CD4-positive, alpha-beta memory T cell (primary cell): ENCODE data around the gene TOLLIP. TPM values are rescaled to one million over a fixed set of nuclear protein-coding genes. Genes with fewer than 3 reads are reported as not detected.

Source experiments
- CTCF ChIA-PET: fragments of 350-600 bp; sonication (Branson Sonifier 250); formaldehyde crosslinking; loops from one replicate; lab custom pipeline; 2021; ENCODE audit warnings: inconsistent platforms; ENCODE audit not compliant: partially characterized antibody; lab: Charles Lee
- POLR2A ChIA-PET: fragments of 350-600 bp; sonication (Branson Sonifier 250); formaldehyde crosslinking; loops from one replicate; lab custom pipeline; 2021; ENCODE audit not compliant: partially characterized antibody; lab: Charles Lee
- DNase-seq, 5 donors: peaks; one replicate each; pipeline versions ENCODE4 v3.0.0 to v3.0.0-alpha.2; 2020 to 2022; ENCODE audit warnings: mixed read lengths in 1 of 5
- H3K27ac ChIP-seq: one replicate; pipeline ENCODE4 v1.7.0; 2013; ENCODE audit warnings: low read depth, low read length
- H3K27me3 ChIP-seq: 2 replicates; pipeline ENCODE4 v1.7.0; 2013; ENCODE audit warnings: mild to moderate bottlenecking, low read length, moderate library complexity; ENCODE audit not compliant: insufficient read depth
- H3K36me3 ChIP-seq: 2 replicates; pipeline ENCODE4 v1.7.0; 2013; ENCODE audit warnings: mild to moderate bottlenecking, low read length, moderate library complexity; ENCODE audit not compliant: insufficient read depth
- H3K4me1 ChIP-seq: 2 replicates; pipeline ENCODE4 v1.7.0; 2013; ENCODE audit warnings: mild to moderate bottlenecking, low read length, moderate library complexity; ENCODE audit not compliant: insufficient read depth
- H3K4me3 ChIP-seq, 2 donors: one replicate each; pipeline ENCODE4 v1.7.0; 2013; ENCODE audit warnings: low read length in 2 of 2, mild to moderate bottlenecking in 1 of 2
- H3K9me3 ChIP-seq, 2 donors: one replicate each; pipeline ENCODE4 v1.7.0; 2013; ENCODE audit warnings: low read length in 2 of 2, control low read depth in 1 of 2; ENCODE audit not compliant: control insufficient read depth in 1 of 2
- H3K27ac Mint-ChIP-seq, 7 donors: one replicate each; pipeline ENCODE4 v1.8.0; 2020 to 2021; ENCODE audit warnings: mixed read lengths in 7 of 7, mild to moderate bottlenecking in 6 of 7, inconsistent platforms in 3 of 7, moderate library complexity in 3 of 7
- H3K27me3 Mint-ChIP-seq, 2 donors: one replicate each; pipeline ENCODE4 v1.8.0; 2020 to 2021; ENCODE audit warnings: mixed read lengths in 2 of 2
- H3K36me3 Mint-ChIP-seq, 2 donors: one replicate each; pipeline ENCODE4 v1.8.0; 2020 to 2021; ENCODE audit warnings: mixed read lengths in 2 of 2, inconsistent platforms in 1 of 2, mild to moderate bottlenecking in 1 of 2
- H3K4me1 Mint-ChIP-seq, 4 donors: one replicate each; pipeline ENCODE4 v1.8.0; 2020 to 2021; ENCODE audit warnings: mixed read lengths in 4 of 4, mild to moderate bottlenecking in 1 of 4
- H3K4me3 Mint-ChIP-seq, 8 donors: one replicate each; pipeline ENCODE4 v1.8.0; 2020 to 2021; ENCODE audit warnings: mixed read lengths in 8 of 8, mild to moderate bottlenecking in 7 of 8, moderate library complexity in 6 of 8, inconsistent platforms in 3 of 8
- H3K9me3 Mint-ChIP-seq, 8 donors: one replicate each; pipeline ENCODE4 v1.8.0; 2020 to 2021; ENCODE audit warnings: mixed read lengths in 8 of 8, mild to moderate bottlenecking in 5 of 8, inconsistent platforms in 3 of 8, moderate library complexity in 1 of 8
- intact Hi-C: fragments of 100-400 bp; cut with micrococcal nuclease; formaldehyde crosslinking; loops from one replicate; pipeline ENCODE4 v1.15.1; 2023
- polyA plus RNA-seq, 2 donors: library from polyadenylated mRNA; unstranded; fragments of 300-500 nt; fragmentation: Illumina TruSeq; gene quantifications; one replicate each; pipeline ENCODE4 v1.2.3, GENCODE V29; 2021
- total RNA-seq, 2 experiments: library from RNA; stranded (reverse); gene quantifications; one replicate each; pipeline ENCODE4 v1.2.3, GENCODE V29; 2021

The TOLLIP gene
- total and polyA plus RNA-seq, 4 experiments from 2014 or later, result 29.8 to 51.4 (median 41.7) TPM

- no peak for DNase-seq
- POLR2A ChIA-PET, result no interaction called here
- Histone ChIP-seq H3K4me3 (no peak overlapping the region), H3K4me1 (no peaks in the 10 kb centered on the region), H3K27me3 (no peaks in the 10 kb centered on the region), H3K9me3 (no peaks in the 10 kb centered on the region), H3K27ac (no peak overlapping the region), H3K36me3 (peaks cover 45% of the 10 kb centered on the region)
- peaks cover 15 to 37% of the 10 kb centered on the region in 2 donors for H3K36me3 Mint-ChIP-seq
- H3K4me1 Mint-ChIP-seq, result peaks cover 0 to 4% (median 3%) of the 10 kb centered on the region in 4 donors
- no peak overlapping the region for H3K27ac Mint-ChIP-seq
- H3K27me3 Mint-ChIP-seq, result no peaks in the 10 kb centered on the region
- intact Hi-C loops, result no loop called here
- no peaks in the 10 kb centered on the region for H3K9me3 Mint-ChIP-seq
- CTCF ChIA-PET, result no interaction called here
- no peak overlapping the region for H3K4me3 Mint-ChIP-seq
These were observed 18.0 kb downstream of the TOLLIP start for GRCh38 chr11:1291295-1292017.

DNA sequence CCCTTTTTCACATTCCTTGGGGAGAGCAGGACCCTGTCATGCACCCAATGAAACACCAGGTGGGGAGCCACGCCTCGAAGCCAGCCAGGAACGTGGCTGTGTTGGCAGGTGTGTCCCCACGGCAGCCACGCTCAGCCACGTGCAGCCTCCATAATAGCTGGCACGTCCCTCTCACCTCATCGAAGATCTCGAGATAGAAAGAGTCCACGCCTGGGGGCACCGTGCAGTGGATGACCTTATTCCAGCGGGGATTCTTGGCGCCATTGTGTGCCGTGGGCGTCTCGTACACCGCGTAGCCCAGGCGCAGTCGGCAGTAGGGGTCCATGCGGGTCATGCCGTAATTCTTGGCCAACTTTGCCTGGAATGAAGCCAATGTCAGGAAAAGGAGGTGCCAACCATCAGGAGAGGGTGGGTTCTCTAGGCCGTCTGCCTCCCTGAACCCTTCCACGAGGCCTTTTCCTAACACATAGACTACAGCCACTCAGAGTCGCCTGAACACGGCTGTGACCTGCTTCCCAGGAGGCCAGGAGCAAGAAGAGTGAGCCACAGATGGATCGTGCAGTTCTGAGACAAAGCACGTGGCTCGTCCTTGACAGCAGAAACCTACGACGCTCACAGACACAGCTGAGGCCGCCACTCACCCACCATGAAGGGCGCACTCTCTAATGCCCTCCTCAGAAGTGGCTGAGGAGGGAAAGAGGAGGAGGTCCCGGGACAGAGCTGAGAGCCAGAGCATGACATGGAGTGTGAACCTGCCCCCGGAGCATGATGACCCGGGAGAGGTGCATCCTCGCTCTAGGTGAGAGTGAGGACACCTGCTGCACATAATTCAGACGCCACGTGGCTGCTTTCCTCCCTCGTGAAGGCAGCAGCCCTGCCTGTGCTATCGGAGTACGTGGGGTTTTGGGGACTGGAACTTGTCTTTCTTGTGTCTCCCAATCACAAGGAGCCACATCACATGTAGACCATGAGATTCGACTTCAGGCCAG is 19.1 kb downstream of the TOLLIP start:
- no peaks in the 10 kb centered on the region for H3K9me3 ChIP-seq
- Mint-ChIP-seq H3K4me1 (peaks cover 0 to 4% (median 3%) of the 10 kb centered on the region in 4 donors), H3K36me3 (peaks cover 23 to 38% of the 10 kb centered on the region in 2 donors), H3K27me3 (no peaks in the 10 kb centered on the region), H3K27ac (peak overlapping the region in 1 of 7 donors; percentile 66), H3K4me3 (no peak overlapping the region), H3K9me3 (no peaks in the 10 kb centered on the region)
- CTCF ChIA-PET, result no interaction called here
- no peak overlapping the region for H3K4me3 ChIP-seq
- H3K27ac ChIP-seq, result no peak overlapping the region
- intact Hi-C loops, result no loop called here
- H3K4me1 ChIP-seq, result no peaks in the 10 kb centered on the region
- DNase-seq, result no peak
- H3K27me3 ChIP-seq, result no peaks in the 10 kb centered on the region
- peaks cover 55% of the 10 kb centered on the region for H3K36me3 ChIP-seq
- POLR2A ChIA-PET, result no interaction called here

GRCh38 chr11:1289211-1289935 is 20.1 kb downstream of the TOLLIP start:
- Histone ChIP-seq H3K4me3 (no peak overlapping the region), H3K27ac (no peak overlapping the region), H3K27me3 (no peaks in the 10 kb centered on the region), H3K4me1 (no peaks in the 10 kb centered on the region), H3K36me3 (peaks cover 62% of the 10 kb centered on the region), H3K9me3 (no peaks in the 10 kb centered on the region)
- POLR2A ChIA-PET, result no interaction called here
- intact Hi-C loops, result no loop called here
- no peak for DNase-seq
- Mint-ChIP-seq H3K4me3 (no peak overlapping the region), H3K4me1 (peaks cover 0 to 4% (median 3%) of the 10 kb centered on the region in 4 donors), H3K36me3 (peaks cover 23 to 44% of the 10 kb centered on the region in 2 donors), H3K27ac (no peak overlapping the region), H3K27me3 (no peaks in the 10 kb centered on the region), H3K9me3 (no peaks in the 10 kb centered on the region)
- CTCF ChIA-PET, result no interaction called here

DNA sequence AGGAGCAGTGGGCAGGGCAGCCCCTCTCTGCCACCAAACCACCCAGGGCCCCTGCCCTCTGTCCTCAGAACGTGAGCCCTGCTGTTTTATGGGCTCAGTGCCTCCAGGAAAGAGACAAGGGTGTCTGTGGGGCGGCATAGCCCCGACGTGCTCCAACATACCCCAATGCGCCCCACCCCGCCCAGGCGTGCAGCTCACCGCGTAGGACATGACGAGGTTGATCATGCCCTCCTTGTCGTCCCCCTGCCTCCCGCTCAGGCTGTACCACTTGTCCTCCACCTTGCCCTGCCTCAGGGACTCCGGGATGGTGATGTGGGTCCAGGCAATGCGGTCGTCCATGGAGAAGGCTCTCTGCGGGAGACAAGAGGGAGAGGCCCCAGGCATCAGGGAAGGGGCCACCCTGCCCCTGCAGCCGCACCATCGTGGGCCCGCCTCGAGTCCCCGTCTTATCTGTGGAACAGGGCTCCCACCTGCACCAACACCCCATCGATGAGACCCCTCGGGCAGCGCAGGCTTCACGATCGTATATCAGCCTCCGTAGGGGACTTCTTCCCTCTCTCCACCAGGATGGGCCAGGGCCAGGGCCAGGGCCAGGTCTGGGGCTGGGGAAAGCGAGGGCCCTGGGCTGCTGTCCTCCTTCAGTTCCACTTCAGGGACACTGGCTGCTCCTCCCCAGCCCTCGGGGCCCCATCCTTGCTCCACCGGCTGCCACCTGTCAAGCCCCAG is 20.8 kb downstream of the TOLLIP start:
- POLR2A ChIA-PET, result no interaction called here
- intact Hi-C loops, result no loop called here
- no peaks in the 10 kb centered on the region for H3K4me1 ChIP-seq
- DNase-seq, result no peak
- Mint-ChIP-seq H3K9me3 (no peaks in the 10 kb centered on the region), H3K27me3 (no peaks in the 10 kb centered on the region), H3K4me3 (no peak overlapping the region), H3K36me3 (peaks cover 23 to 44% of the 10 kb centered on the region in 2 donors), H3K4me1 (peaks cover 0 to 4% (median 3%) of the 10 kb centered on the region in 4 donors), H3K27ac (no peak overlapping the region)
- H3K27me3 ChIP-seq, result no peaks in the 10 kb centered on the region
- H3K4me3 ChIP-seq, result no peak overlapping the region
- CTCF ChIA-PET, result no interaction called here
- H3K27ac ChIP-seq, result no peak overlapping the region
- H3K36me3 ChIP-seq, result peaks cover 57% of the 10 kb centered on the region
- no peaks in the 10 kb centered on the region for H3K9me3 ChIP-seq

GRCh38 chr11:1287928-1288327 is 21.5 kb downstream of the TOLLIP start:
- no peak overlapping the region for H3K27ac Mint-ChIP-seq
- no peak overlapping the region for H3K4me3 Mint-ChIP-seq
- ChIA-PET POLR2A (no interaction called here), CTCF (no interaction called here)
- H3K4me1 Mint-ChIP-seq, result peaks cover 0 to 4% (median 3%) of the 10 kb centered on the region in 4 donors
- H3K9me3 Mint-ChIP-seq, result no peaks in the 10 kb centered on the region
- intact Hi-C loops, result no loop called here
- H3K36me3 Mint-ChIP-seq, result peaks cover 23 to 47% of the 10 kb centered on the region in 2 donors
- Histone ChIP-seq H3K4me3 (no peak overlapping the region), H3K27me3 (no peaks in the 10 kb centered on the region), H3K27ac (no peak overlapping the region), H3K9me3 (no peaks in the 10 kb centered on the region), H3K4me1 (no peaks in the 10 kb centered on the region), H3K36me3 (peaks cover 58% of the 10 kb centered on the region)
- DNase-seq, result no peak
- H3K27me3 Mint-ChIP-seq, result no peaks in the 10 kb centered on the region

DNA sequence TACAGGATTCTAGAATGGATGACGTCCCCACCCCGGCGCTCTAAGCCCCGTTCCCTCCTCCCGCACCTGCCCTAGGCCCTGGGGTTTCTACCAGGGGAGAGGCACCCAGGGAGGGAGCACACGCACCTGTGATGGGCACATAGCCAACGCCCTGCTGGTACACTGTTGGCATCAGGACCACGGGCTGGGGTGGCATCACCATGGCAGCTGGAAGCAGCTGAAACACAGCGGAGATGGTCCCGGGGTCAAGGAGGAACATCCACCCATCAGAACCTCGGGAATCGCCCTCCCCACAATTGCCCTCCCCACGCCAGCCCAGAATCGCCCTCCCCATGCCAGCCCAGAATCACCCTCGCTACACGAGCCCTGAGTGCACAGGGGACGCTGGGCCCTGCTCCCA is 23.6 kb downstream of the TOLLIP start:
- H3K36me3 ChIP-seq, result peaks cover 51% of the 10 kb centered on the region
- H3K9me3 ChIP-seq, result no peaks in the 10 kb centered on the region
- Mint-ChIP-seq H3K9me3 (no peaks in the 10 kb centered on the region), H3K36me3 (peaks cover 16 to 41% of the 10 kb centered on the region in 2 donors), H3K27me3 (no peaks in the 10 kb centered on the region), H3K27ac (no peak overlapping the region), H3K4me3 (no peak overlapping the region), H3K4me1 (no peaks in the 10 kb centered on the region)
- H3K27ac ChIP-seq, result no peak overlapping the region
- ChIA-PET POLR2A (no interaction called here), CTCF (no interaction called here)
- intact Hi-C loops, result no loop called here
- no peak for DNase-seq
- no peaks in the 10 kb centered on the region for H3K27me3 ChIP-seq
- H3K4me1 ChIP-seq, result no peaks in the 10 kb centered on the region
- no peak overlapping the region for H3K4me3 ChIP-seq
